NB4 (cell line): Measurements from ENCODE around the gene HIC1.

ENCODE experiments used
- CTCF ChIP-seq: IDR thresholded peaks from one replicate; pipeline ENCODE4 v1.5.1; 2012; ENCODE audit warnings: low read depth, low read length
- MAX ChIP-seq: IDR thresholded peaks from 2 replicates; pipeline ENCODE4 v1.6.1; 2011; ENCODE audit warnings: low read depth, low read length
- MYC ChIP-seq: IDR thresholded peaks from 2 replicates; pipeline ENCODE4 v1.6.1; 2011; ENCODE audit warnings: low read depth, low read length
- POLR2A ChIP-seq: IDR thresholded peaks from 2 replicates; pipeline ENCODE4 v1.6.1; 2011; ENCODE audit warnings: mild to moderate bottlenecking; ENCODE audit not compliant: insufficient read length; ENCODE audit errors: extremely low read depth

GRCh38 chr17:2024572-2025219, 30.2 kb upstream of the HIC1 start:
- TF ChIP-seq CTCF: no peak
- no peak for TF ChIP-seq POLR2A
- no peak for TF ChIP-seq MAX
- TF ChIP-seq MYC: no peak
